Panc1 (cell line): Measurements from ENCODE around the gene YAE1.

Source experiments
- CTCF ChIP-seq: fragments of 450-650 bp; IDR thresholded peaks from 2 replicates; pipeline ENCODE4 v1.5.1; 2017; ENCODE audit warnings: mild to moderate bottlenecking
- POLR2AphosphoS5 ChIP-seq: IDR thresholded peaks from 2 replicates; pipeline ENCODE4 v1.6.1; 2012; ENCODE audit warnings: mild to moderate bottlenecking, low read depth, low read length, moderate library complexity
- SIN3A ChIP-seq: IDR thresholded peaks from 2 replicates; pipeline ENCODE4 v1.6.1; 2012; ENCODE audit warnings: low read depth, mild to moderate bottlenecking, low read length, moderate library complexity, borderline replicate concordance; ENCODE audit not compliant: insufficient read depth

GRCh38 chr7:39554583-39555165 is 11.5 kb upstream of the YAE1 start:
- TF ChIP-seq CTCF (no peak), SIN3A (no peak), POLR2AphosphoS5 (no peak)
